C4-2B (cell line): ENCODE results near the gene GLYR1.

ENCODE experiments used
- CTCF ChIP-seq: fragments of 450-650 bp; conservative IDR thresholded peaks from 2 replicates; pipeline ENCODE4 v1.5.1; 2017; ENCODE audit warnings: mild to moderate bottlenecking
- ZFX ChIP-seq: fragments of 450-650 bp; IDR thresholded peaks from 2 replicates; pipeline ENCODE4 v1.6.1; 2017

- TF ChIP-seq CTCF (no peak), ZFX (no peak)
Observed at GRCh38 chr16:4814046-4814445, 33.0 kb downstream of the GLYR1 start.
